K562 (cell line): ENCODE data around the gene SOX30. TPM values are rescaled to one million over a fixed set of nuclear protein-coding genes. Genes with fewer than 3 reads are reported as not detected.

Experiments
- CBFA2T2 ChIP-seq: fragments of 450-650 bp; conservative IDR thresholded peaks from 2 replicates; pipeline ENCODE4 v1.6.1; 2017; ENCODE audit warnings: mild to moderate bottlenecking
- CBFA2T3 ChIP-seq: fragments of 450-650 bp; IDR thresholded peaks from 2 replicates; pipeline ENCODE4 v1.6.1; 2017
- CEBPB ChIP-seq: fragments of 450-650 bp; IDR thresholded peaks from 2 replicates; pipeline ENCODE4 v1.6.1; 2016; ENCODE audit warnings: missing genetic modification characterization, missing compliant biosample characterization
- CUX1 ChIP-seq: fragments of 200-800 bp; sonication (Bioruptor generic); IDR thresholded peaks from 2 replicates; pipeline ENCODE4 v1.6.1; 2016; ENCODE audit warnings: missing genetic modification characterization, missing compliant biosample characterization
- DLX4 ChIP-seq: fragments of 250-450 bp; sonication (Bioruptor Pico); IDR thresholded peaks from 2 replicates; pipeline ENCODE4 v1.6.1; 2021; ENCODE audit warnings: mild to moderate bottlenecking
- MED1 ChIP-seq: sonication (generic); formaldehyde crosslinking; IDR thresholded peaks from 2 replicates; pipeline ENCODE4 v1.8.1; 2023; ENCODE audit warnings: missing genetic modification reagents, borderline replicate concordance
- MEIS2 ChIP-seq: fragments of 450-650 bp; IDR thresholded peaks from 2 replicates; pipeline ENCODE4 v1.6.1; 2014; ENCODE audit warnings: mild to moderate bottlenecking; ENCODE audit not compliant: partially characterized antibody
- NFXL1 ChIP-seq: fragments of 450-650 bp; formaldehyde crosslinking; IDR thresholded peaks from 2 replicates; pipeline ENCODE4 v1.4.0; 2021; ENCODE audit warnings: mild to moderate bottlenecking
- NR2F6 ChIP-seq: fragments of 450-650 bp; formaldehyde crosslinking; IDR thresholded peaks from 2 replicates; pipeline ENCODE4 v1.4.0; 2020; ENCODE audit warnings: mild to moderate bottlenecking
- PHF21A ChIP-seq: fragments of 450-650 bp; IDR thresholded peaks from 2 replicates; pipeline ENCODE4 v1.6.1; 2017; ENCODE audit warnings: low read depth, borderline replicate concordance
- POLR2A ChIP-seq: fragments of 450-650 bp; conservative IDR thresholded peaks from 2 replicates; pipeline ENCODE4 v1.6.1; 2016
- POLR2B ChIP-seq: fragments of 450-650 bp; IDR thresholded peaks from 2 replicates; pipeline ENCODE4 v1.6.1; 2018; ENCODE audit warnings: low read depth; ENCODE audit not compliant: partially characterized antibody
- POLR3G ChIP-seq: IDR thresholded peaks from 2 replicates; pipeline ENCODE4 v1.6.1; 2011; ENCODE audit not compliant: insufficient read length, insufficient replicate concordance; ENCODE audit errors: extremely low read depth
- PRDM10 ChIP-seq: fragments of 450-650 bp; IDR thresholded peaks from 2 replicates; pipeline ENCODE4 v1.6.1; 2018; ENCODE audit not compliant: partially characterized antibody
- RBM25 ChIP-seq: fragments of 200-400 bp; formaldehyde crosslinking; IDR thresholded peaks from 2 replicates; pipeline ENCODE4 v1.6.1; 2018; ENCODE audit warnings: low read length, low read depth, moderate library complexity; ENCODE audit not compliant: severe bottlenecking
- TAL1 ChIP-seq: fragments of 450-650 bp; IDR thresholded peaks from 2 replicates; pipeline ENCODE4 v1.6.1; 2016; ENCODE audit warnings: mild to moderate bottlenecking
- ZBTB8A ChIP-seq: fragments of 450-650 bp; IDR thresholded peaks from 2 replicates; pipeline ENCODE4 v1.6.1; 2018; ENCODE audit warnings: mild to moderate bottlenecking, moderate library complexity; ENCODE audit not compliant: partially characterized antibody
- polyA plus RNA-seq, 8 experiments: library from polyadenylated mRNA; depleted of rRNA in 4 of 8; stranded (reverse) in 5 of 8; unstranded in 3 of 8; fragments of >200 nt; fragmentation: Nextera tagmentation in 2 of 8; fragmentation: Illumina TruSeq in 1 of 8; extraction: Ambion mirVana in 2 of 8; extraction: Trizol in 1 of 8; gene quantifications; 2 replicates each; pipeline versions ENCODE4 v1.2.1 to v1.2.3, GENCODE V29; 2011 to 2014; ENCODE audit warnings: inconsistent platforms in 1 of 8, missing spikeins in 1 of 8
- total RNA-seq, 7 experiments: library from RNA; depleted of rRNA in 6 of 7; stranded (reverse); fragments of >200 nt in 6 of 7; fragmentation: Illumina TruSeq in 2 of 7; extraction: Trizol in 2 of 7; gene quantifications; 2 replicates each; pipeline versions ENCODE4 v1.2.1 to v1.2.3, GENCODE V29; 2011 to 2021; ENCODE audit warnings: low replicate concordance in 1 of 7

SOX30 gene
- total and polyA plus RNA-seq, 9 of the 15 experiments (the other 6 are each of a cell fraction or from before 2014, with no cell fraction given): not detected

- TF ChIP-seq CUX1 (CRISPR knock-in tag): no peak
- no peak for TF ChIP-seq DLX4 (CRISPR knock-in tag)
- no peak for TF ChIP-seq PRDM10
- no peak for TF ChIP-seq CEBPB
- TF ChIP-seq CBFA2T2: peak; percentile 46; the same call in 1 of the 2 replicates
- no peak for TF ChIP-seq POLR2A
- TF ChIP-seq TAL1: peak; percentile 18; the same call in 1 of the 2 replicates
- TF ChIP-seq MED1 (CRISPR knock-in tag): no peak
- TF ChIP-seq ZBTB8A: no peak
- peak; percentile 50 for TF ChIP-seq CBFA2T3
- no peak for TF ChIP-seq NFXL1 (CRISPR knock-in tag)
- no peak for TF ChIP-seq POLR2B
- no peak for TF ChIP-seq PHF21A
- TF ChIP-seq POLR3G: no peak
- no peak for TF ChIP-seq RBM25
- TF ChIP-seq NR2F6 (CRISPR knock-in tag): no peak
- no peak for TF ChIP-seq MEIS2
Observed at GRCh38 chr5:157607371-157608161, 44.7 kb downstream of the SOX30 start (continued).
